Lung (tissue), 12 donors: ENCODE data around the gene C6. TPM values are rescaled to one million over a fixed set of nuclear protein-coding genes. Genes with fewer than 3 reads are reported as not detected.

Experiments used
- ATAC-seq: fragments of 200-7000 bp; cut with Tn5 transposase; one replicate; pipeline ENCODE4 v1.9.1; 2020; ENCODE audit warnings: moderate number of reproducible peaks; ENCODE audit not compliant: insufficient read depth, low FRiP score
- DNase-seq, 3 donors: peaks; one replicate each; pipeline ENCODE4 v3.0.0-alpha.2; 2013 to 2017
- H3K27ac ChIP-seq, 2 donors: one replicate each; pipeline ENCODE4 v1.5.1; 2013; ENCODE audit warnings: mild to moderate bottlenecking in 2 of 2, moderate library complexity in 2 of 2, control low read depth in 1 of 2, inconsistent platforms in 1 of 2, low read depth in 1 of 2, low read length in 1 of 2
- H3K27me3 ChIP-seq, 3 donors: one replicate each; pipeline ENCODE4 v1.5.1; 2013; ENCODE audit warnings: low read length in 2 of 3; ENCODE audit not compliant: control insufficient read depth in 3 of 3, insufficient read depth in 3 of 3
- H3K36me3 ChIP-seq, 4 donors: one replicate each; pipeline ENCODE4 v1.5.1; 2013; ENCODE audit warnings: low read length in 4 of 4, mild to moderate bottlenecking in 1 of 4, moderate library complexity in 1 of 4; ENCODE audit not compliant: control insufficient read depth in 4 of 4, insufficient read depth in 4 of 4
- H3K4me1 ChIP-seq, 5 donors: one replicate each; pipeline ENCODE4 v1.5.1; 2013; ENCODE audit warnings: low read length in 5 of 5, mild to moderate bottlenecking in 2 of 5, moderate library complexity in 1 of 5; ENCODE audit not compliant: control insufficient read depth in 5 of 5, insufficient read depth in 5 of 5
- H3K4me3 ChIP-seq: one replicate; pipeline ENCODE4 v1.5.1; 2013; ENCODE audit warnings: mild to moderate bottlenecking, control low read depth, moderate library complexity
- H3K9ac ChIP-seq, 2 donors: one replicate each; pipeline ENCODE4 v1.5.1; 2013; ENCODE audit warnings: low read length in 2 of 2, control low read depth in 1 of 2; ENCODE audit not compliant: insufficient read depth in 1 of 2
- H3K9me3 ChIP-seq, 4 donors: one replicate each; pipeline ENCODE4 v1.5.1; 2013; ENCODE audit warnings: low read length in 3 of 4, mild to moderate bottlenecking in 1 of 4, moderate library complexity in 1 of 4; ENCODE audit not compliant: control insufficient read depth in 4 of 4, insufficient read depth in 3 of 4
- CTCF ChIP-seq: IDR thresholded peaks from 2 replicates; pipeline ENCODE4 v1.5.1; 2012; ENCODE audit warnings: mild to moderate bottlenecking; ENCODE audit errors: control extremely low read depth, extremely low read depth
- WGBS, 2 donors: extraction: QIAGEN DNeasy Blood & Tissue Kit; methylation state at CpG; one replicate each; pipeline ENCODE4 v1.1.7; 2013; 5-methylcytosine and 5-hydroxymethylcytosine counted together
- polyA plus RNA-seq, 2 donors: library from polyadenylated mRNA; stranded (reverse); fragments of 200-250 nt; gene quantifications; one replicate each; pipeline ENCODE4 v1.2.1, GENCODE V29; 2013
- total RNA-seq, 2 donors: library from RNA; depleted of rRNA in 1 of 2; stranded (reverse); fragments of >200 nt in 1 of 2; gene quantifications; one replicate each; pipeline ENCODE4 v1.2.1, GENCODE V29; 2014 to 2021
- donor health status: control.
- donor health status: control.
- donor health status: Bipolar disorder and iron deficiency.
- donor health status: healthy.
- donor health status: DM: yes; HTN: yes; CAD: no.

The C6 gene
- total and polyA plus RNA-seq, 4 donors, result 1.7 to 33.0 (median 12.5) TPM

- H3K9ac ChIP-seq, result no peak overlapping the region
- no peaks in the 10 kb centered on the region for H3K36me3 ChIP-seq
- no peak for DNase-seq
- no peaks in the 10 kb centered on the region for H3K27me3 ChIP-seq
- 79 to 92% methylated on average over 3 of the region's 3 CpGs for WGBS, 2 donors
- TF ChIP-seq CTCF, result no peak
- H3K4me1 ChIP-seq, result no peaks in the 10 kb centered on the region
- H3K9me3 ChIP-seq, result peaks cover 0 to 2% (median 0%) of the 10 kb centered on the region in 4 donors
- no peak overlapping the region for H3K4me3 ChIP-seq
- no peak for ATAC-seq
- no peak overlapping the region for H3K27ac ChIP-seq
These were observed 70.0 kb downstream of the C6 start for GRCh38 chr5:41143131-41143901.

- Histone ChIP-seq H3K4me3 (no peak overlapping the region), H3K36me3 (no peaks in the 10 kb centered on the region), H3K27me3 (no peaks in the 10 kb centered on the region), H3K4me1 (no peaks in the 10 kb centered on the region), H3K27ac (no peak overlapping the region), H3K9ac (no peak overlapping the region), H3K9me3 (peaks cover 0 to 1% (median 0%) of the 10 kb centered on the region in 4 donors)
- ATAC-seq (no peak), DNase-seq (no peak)
- WGBS, 2 donors, result 35 to 43% methylated on average over 1 of the region's 1 CpG
- no peak for TF ChIP-seq CTCF
These were observed 85.2 kb downstream of the C6 start for GRCh38 chr5:41127967-41128690.

GRCh38 chr5:41122459-41122858 lies 90.9 kb downstream of the C6 start:
- Histone ChIP-seq H3K9me3 (no peaks in the 10 kb centered on the region), H3K27me3 (no peaks in the 10 kb centered on the region), H3K27ac (no peak overlapping the region), H3K4me1 (no peaks in the 10 kb centered on the region), H3K9ac (no peak overlapping the region), H3K36me3 (no peaks in the 10 kb centered on the region), H3K4me3 (no peak overlapping the region)
- DNase-seq, result no peak
- ATAC-seq, result no peak
- no peak for TF ChIP-seq CTCF
- 91 to 94% methylated on average over 7 of the region's 7 CpGs for WGBS, 2 donors
